HCT116 (cell line): ENCODE results near the gene SAMD9L. TPM values are rescaled to one million over a fixed set of nuclear protein-coding genes. Genes with fewer than 3 reads are reported as not detected.

ENCODE experiments used
- ATAC-seq: fragments of 200-7000 bp; cut with Tn5 transposase; 2 replicates; pipeline ENCODE4 v1.9.1; 2020; ENCODE audit warnings: mild to moderate bottlenecking, moderate library complexity
- BruUV-seq: library from RNA; stranded (reverse); fragments of 400-500 nt; replicated peaks from 2 replicates; lab custom pipeline; 2021; lab: Mats Ljungman, UMichigan
- CTCF ChIA-PET: fragments of 300-600 bp; sonication (Branson Sonifier 250); formaldehyde crosslinking; loops from one replicate; lab custom pipeline; 2021; ENCODE audit warnings: antibody characterized with exemption; lab: Charles Lee
- POLR2A ChIA-PET: fragments of 300-600, 350-600 bp; sonication (Branson Sonifier 250); formaldehyde crosslinking; loops from one replicate; lab custom pipeline; 2021; ENCODE audit warnings: antibody characterized with exemption; lab: Charles Lee
- RAD21 ChIA-PET, 2 experiments: fragments of 300-600 bp; sonication (Branson Sonifier 250); formaldehyde crosslinking; loops; one replicate each; lab custom pipeline; 2023; ENCODE audit warnings: low total read pairs in 2 of 2; ENCODE audit not compliant: uncharacterized antibody in 2 of 2, unreplicated experiment in 2 of 2, low non-redundant PET in 1 of 2; lab: Charles Lee
- DNase-seq: peaks from one replicate; pipeline ENCODE4 v3.0.0-alpha.2; 2010; ENCODE audit warnings: low read depth, low spot score
- H2AFZ ChIP-seq: fragments of 200-600 bp; shearing (Covaris generic), sonication (generic); 2 replicates; pipeline ENCODE4 v1.6.1; 2017; ENCODE audit warnings: low read depth, mixed run types, mixed read lengths, antibody characterized with exemption, low read length; ENCODE audit not compliant: poor library complexity, severe bottlenecking
- H3K27ac ChIP-seq: 2 replicates; pipeline ENCODE4 v1.5.1; 2012; ENCODE audit warnings: low read depth, low read length
- H3K27me3 ChIP-seq: fragments of 200-600 bp; sonication (generic); 2 replicates; pipeline ENCODE4 v1.6.1; 2016; ENCODE audit warnings: mixed run types, low read length, mixed read lengths; ENCODE audit not compliant: insufficient read depth
- H3K36me3 ChIP-seq, 2 experiments: fragments of 200-500 bp in 1 of 2; fragments of 200-600 bp in 1 of 2; sonication (Bioruptor generic) in 1 of 2; sonication (generic) in 1 of 2; 2 replicates each; pipeline versions ENCODE4 v1.5.1 to v1.6.1; 2014 to 2016; ENCODE audit warnings: low read length in 2 of 2, inconsistent platforms in 1 of 2, mixed read lengths in 1 of 2, mixed run types in 1 of 2; ENCODE audit not compliant: insufficient read depth in 2 of 2, control insufficient read depth in 1 of 2
- H3K4me1 ChIP-seq, 2 experiments: fragments of 200-600 bp in 1 of 2; sonication (generic) in 1 of 2; 2 replicates each; pipeline versions ENCODE4 v1.5.1 to v1.6.1; 2012 to 2017; ENCODE audit warnings: low read length in 2 of 2, inconsistent platforms in 1 of 2, mild to moderate bottlenecking in 1 of 2, mixed read lengths in 1 of 2, mixed run types in 1 of 2, moderate library complexity in 1 of 2; ENCODE audit not compliant: insufficient read depth in 2 of 2, control insufficient read depth in 1 of 2
- H3K4me2 ChIP-seq: fragments of 200-600 bp; sonication (generic); 2 replicates; pipeline ENCODE4 v1.6.1; 2017; ENCODE audit warnings: mixed run types, low read length, mixed read lengths
- H3K4me3 ChIP-seq, 2 experiments: fragments of 200-600 bp in 1 of 2; sonication (generic) in 1 of 2; replicated peaks in 1 of 2; 2 replicates each; pipeline ENCODE4 v1.5.1; 2011 to 2016; ENCODE audit warnings: low read length in 2 of 2, control low read depth in 1 of 2, low read depth in 1 of 2, mild to moderate bottlenecking in 1 of 2, mixed read lengths in 1 of 2, mixed run types in 1 of 2
- H3K79me2 ChIP-seq: fragments of 200-600 bp; sonication (generic); 2 replicates; pipeline ENCODE4 v1.6.1; 2017; ENCODE audit warnings: mild to moderate bottlenecking, mixed run types, low read length, moderate library complexity, mixed read lengths; ENCODE audit not compliant: insufficient read depth
- H3K9ac ChIP-seq: fragments of 200-600 bp; sonication (generic); 2 replicates; pipeline ENCODE4 v1.6.1; 2016; ENCODE audit warnings: low read length, mixed read lengths
- H3K9me2 ChIP-seq: fragments of 200-600 bp; sonication (generic), shearing (Covaris generic); 2 replicates; pipeline ENCODE4 v1.6.1; 2017; ENCODE audit warnings: mixed run types, mild to moderate bottlenecking, moderate library complexity; ENCODE audit not compliant: insufficient read depth
- H3K9me3 ChIP-seq, 2 experiments: fragments of 200-500 bp in 1 of 2; fragments of 200-600 bp in 1 of 2; sonication (Bioruptor generic) in 1 of 2; sonication (generic) in 1 of 2; 2 replicates each; pipeline ENCODE4 v1.6.1; 2014 to 2017; ENCODE audit warnings: low read length in 2 of 2, mixed read lengths in 2 of 2, inconsistent platforms in 1 of 2, low read depth in 1 of 2, mild to moderate bottlenecking in 1 of 2, mixed run types in 1 of 2, moderate library complexity in 1 of 2; ENCODE audit not compliant: control insufficient read depth in 1 of 2, insufficient read depth in 1 of 2
- H4K20me1 ChIP-seq: fragments of 200-600 bp; sonication (generic), shearing (Covaris generic); 2 replicates; pipeline ENCODE4 v1.6.1; 2017; ENCODE audit warnings: mixed run types, mild to moderate bottlenecking, moderate library complexity; ENCODE audit not compliant: insufficient read depth
- CBX3 ChIP-seq: IDR thresholded peaks from 2 replicates; pipeline ENCODE4 v1.6.1; 2012; ENCODE audit warnings: low read depth
- CEBPB ChIP-seq: IDR thresholded peaks from 2 replicates; pipeline ENCODE4 v1.6.1; 2012; ENCODE audit warnings: low read depth
- EGR1 ChIP-seq: IDR thresholded peaks from 2 replicates; pipeline ENCODE4 v1.6.1; 2012; ENCODE audit warnings: low read depth
- EZH2 ChIP-seq: fragments of 200-600 bp; sonication (generic); IDR thresholded peaks from 2 replicates; pipeline ENCODE4 v1.6.1; 2017; ENCODE audit warnings: antibody characterized with exemption, mixed run types
- JUND ChIP-seq: IDR thresholded peaks from 2 replicates; pipeline ENCODE4 v1.6.1; 2012
- POLR2AphosphoS5 ChIP-seq: IDR thresholded peaks from 2 replicates; pipeline ENCODE4 v1.6.1; 2011; ENCODE audit warnings: mild to moderate bottlenecking, low read depth, low read length, moderate library complexity
- RAD21 ChIP-seq: IDR thresholded peaks from 2 replicates; pipeline ENCODE4 v1.6.1; 2012; ENCODE audit warnings: low read depth, mild to moderate bottlenecking
- SIN3A ChIP-seq: IDR thresholded peaks from 2 replicates; pipeline ENCODE4 v1.6.1; 2012; ENCODE audit warnings: low read depth
- SP1 ChIP-seq: IDR thresholded peaks from 2 replicates; pipeline ENCODE4 v1.6.1; 2012; ENCODE audit warnings: low read depth
- SRF ChIP-seq: IDR thresholded peaks from 2 replicates; pipeline ENCODE4 v1.6.1; 2012; ENCODE audit warnings: low read depth
- TCF7L2 ChIP-seq: IDR thresholded peaks from 2 replicates; pipeline ENCODE4 v1.7.0; 2011; ENCODE audit warnings: borderline replicate concordance, inconsistent platforms; ENCODE audit not compliant: insufficient read depth, insufficient read length; ENCODE audit errors: extremely low read depth
- ZFX ChIP-seq: fragments of 450-650 bp; IDR thresholded peaks from 2 replicates; pipeline ENCODE4 v1.6.1; 2017
- ZNF274 ChIP-seq: fragments of 200-500 bp; sonication (Bioruptor generic); IDR thresholded peaks from 2 replicates; pipeline ENCODE4 v1.6.1; 2014; ENCODE audit warnings: mild to moderate bottlenecking, low read depth, low read length, inconsistent platforms
- intact Hi-C: fragments of 100-400 bp; cut with micrococcal nuclease; formaldehyde crosslinking; loops from 2 replicates; pipeline ENCODE4 v1.10.0; 2022
- total RNA-seq: library from RNA; stranded (reverse); gene quantifications from one replicate; pipeline ENCODE4 v1.2.1, GENCODE V29; 2021; ENCODE audit not compliant: unreplicated experiment
- TF ChIP-seq, protein P1 (sequence below): IDR thresholded peaks from 2 replicates; pipeline ENCODE4 v1.6.1; 2012
- TF ChIP-seq, protein P2 (sequence below): IDR thresholded peaks from 2 replicates; pipeline ENCODE4 v1.6.1; 2011; ENCODE audit warnings: mild to moderate bottlenecking, low read length, moderate library complexity; ENCODE audit not compliant: insufficient replicate concordance; ENCODE audit errors: extremely low read depth
- TF ChIP-seq, protein P3 (sequence below): IDR thresholded peaks from 2 replicates; pipeline ENCODE4 v1.6.1; 2012
- TF ChIP-seq, protein P4 (sequence below): IDR thresholded peaks from 2 replicates; pipeline ENCODE4 v1.6.1; 2012; ENCODE audit warnings: low read depth

Gene SAMD9L
- total RNA-seq, 1 experiment from 2014 or later = 0.15 TPM

DNA sequence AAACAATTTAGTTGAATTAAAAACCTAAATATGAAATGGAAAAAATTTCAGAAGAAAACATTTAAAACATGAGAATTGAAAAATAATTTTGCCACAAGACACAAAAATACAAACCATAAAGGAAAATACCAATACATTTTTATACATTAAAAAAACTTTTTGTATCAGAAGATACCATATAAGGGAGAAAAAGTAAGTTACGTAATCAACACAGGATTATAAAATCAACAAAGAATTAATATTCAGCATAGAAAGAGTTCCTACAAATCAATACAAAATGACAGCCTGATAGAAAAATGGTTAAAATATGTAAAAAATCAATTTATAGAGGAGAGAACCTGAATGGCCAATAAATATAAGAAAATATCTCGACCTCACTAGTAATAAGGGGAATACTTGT, 16.6 kb upstream of the SAMD9L start:
- DNase-seq (no peak), ATAC-seq (no peak)
- CTCF ChIA-PET = no interaction called here
- BruUV-seq = no TSS peak
- H3K9me3 ChIP-seq = no peaks in the 10 kb centered on the region
- no peaks in the 10 kb centered on the region for H3K79me2 ChIP-seq
- no peak overlapping the region for H3K4me2 ChIP-seq
- no peaks in the 10 kb centered on the region for H4K20me1 ChIP-seq
- no peaks in the 10 kb centered on the region for H3K4me1 ChIP-seq
- no peak overlapping the region for H3K4me3 ChIP-seq
- H3K36me3 ChIP-seq = no peaks in the 10 kb centered on the region
- H3K9ac ChIP-seq = no peak overlapping the region
- H3K9me2 ChIP-seq = no peaks in the 10 kb centered on the region
- no peak overlapping the region for H3K27ac ChIP-seq
- RAD21 ChIA-PET = no interaction called here
- no peaks in the 10 kb centered on the region for H3K27me3 ChIP-seq
- TF ChIP-seq ZFX = no peak
- POLR2A ChIA-PET = no interaction called here
- H2AFZ ChIP-seq = no peak overlapping the region
- intact Hi-C loops = no loop called here

DNA sequence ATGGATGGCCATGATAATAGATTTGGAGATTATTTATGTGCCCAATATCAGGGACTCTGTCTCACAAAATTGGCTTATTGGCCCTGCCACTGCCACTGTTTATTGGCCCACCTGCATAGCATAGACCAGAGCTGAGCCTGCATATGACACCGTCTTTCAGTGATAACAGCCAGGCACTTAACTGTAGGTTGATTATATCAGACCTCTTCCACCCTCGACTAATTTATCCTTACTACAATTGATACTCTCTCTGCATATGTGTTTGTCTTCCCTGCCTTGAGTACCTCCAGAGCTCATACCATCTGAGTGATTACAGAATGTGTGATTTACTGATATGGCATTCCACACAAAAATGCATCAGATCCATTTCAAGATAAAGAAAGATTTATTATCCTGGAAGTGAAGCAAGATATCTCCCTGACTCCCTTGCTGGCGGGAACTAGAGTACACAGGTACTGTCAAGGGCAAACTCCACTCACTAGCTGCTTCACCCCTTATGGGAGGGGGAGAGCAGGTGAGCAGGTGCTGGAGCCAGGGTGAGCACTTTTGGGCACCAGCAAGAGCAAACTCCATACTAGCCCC, 13.1 kb upstream of the SAMD9L start:
- Histone ChIP-seq H3K4me2 (no peak overlapping the region), H3K9me2 (no peaks in the 10 kb centered on the region), H2AFZ (no peak overlapping the region), H3K9ac (no peak overlapping the region), H3K4me1 (no peaks in the 10 kb centered on the region), H3K79me2 (no peaks in the 10 kb centered on the region), H3K27me3 (no peaks in the 10 kb centered on the region), H4K20me1 (no peaks in the 10 kb centered on the region), H3K27ac (no peak overlapping the region), H3K4me3 (no peak overlapping the region), H3K36me3 (no peaks in the 10 kb centered on the region), H3K9me3 (no peaks in the 10 kb centered on the region)
- DNase-seq = no peak
- TF ChIP-seq EGR1 = no peak
- no peak for TF ChIP-seq CBX3
- TF ChIP-seq SRF = no peak
- no peak for TF ChIP-seq TCF7L2
- no peak for TF ChIP-seq CEBPB
- TF ChIP-seq, protein P1, sequence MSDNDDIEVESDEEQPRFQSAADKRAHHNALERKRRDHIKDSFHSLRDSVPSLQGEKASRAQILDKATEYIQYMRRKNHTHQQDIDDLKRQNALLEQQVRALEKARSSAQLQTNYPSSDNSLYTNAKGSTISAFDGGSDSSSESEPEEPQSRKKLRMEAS = no peak
- TF ChIP-seq, protein P2, sequence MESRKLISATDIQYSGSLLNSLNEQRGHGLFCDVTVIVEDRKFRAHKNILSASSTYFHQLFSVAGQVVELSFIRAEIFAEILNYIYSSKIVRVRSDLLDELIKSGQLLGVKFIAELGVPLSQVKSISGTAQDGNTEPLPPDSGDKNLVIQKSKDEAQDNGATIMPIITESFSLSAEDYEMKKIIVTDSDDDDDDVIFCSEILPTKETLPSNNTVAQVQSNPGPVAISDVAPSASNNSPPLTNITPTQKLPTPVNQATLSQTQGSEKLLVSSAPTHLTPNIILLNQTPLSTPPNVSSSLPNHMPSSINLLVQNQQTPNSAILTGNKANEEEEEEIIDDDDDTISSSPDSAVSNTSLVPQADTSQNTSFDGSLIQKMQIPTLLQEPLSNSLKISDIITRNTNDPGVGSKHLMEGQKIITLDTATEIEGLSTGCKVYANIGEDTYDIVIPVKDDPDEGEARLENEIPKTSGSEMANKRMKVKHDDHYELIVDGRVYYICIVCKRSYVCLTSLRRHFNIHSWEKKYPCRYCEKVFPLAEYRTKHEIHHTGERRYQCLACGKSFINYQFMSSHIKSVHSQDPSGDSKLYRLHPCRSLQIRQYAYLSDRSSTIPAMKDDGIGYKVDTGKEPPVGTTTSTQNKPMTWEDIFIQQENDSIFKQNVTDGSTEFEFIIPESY = no peak
- TF ChIP-seq RAD21 = no peak
- no peak for TF ChIP-seq ZNF274
- TF ChIP-seq, protein P3, sequence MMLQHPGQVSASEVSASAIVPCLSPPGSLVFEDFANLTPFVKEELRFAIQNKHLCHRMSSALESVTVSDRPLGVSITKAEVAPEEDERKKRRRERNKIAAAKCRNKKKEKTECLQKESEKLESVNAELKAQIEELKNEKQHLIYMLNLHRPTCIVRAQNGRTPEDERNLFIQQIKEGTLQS = no peak
- no peak for TF ChIP-seq SP1
- no peak for TF ChIP-seq JUND
- no peak for TF ChIP-seq POLR2AphosphoS5
- no peak for TF ChIP-seq EZH2
- no peak for TF ChIP-seq SIN3A
- TF ChIP-seq, protein P4, sequence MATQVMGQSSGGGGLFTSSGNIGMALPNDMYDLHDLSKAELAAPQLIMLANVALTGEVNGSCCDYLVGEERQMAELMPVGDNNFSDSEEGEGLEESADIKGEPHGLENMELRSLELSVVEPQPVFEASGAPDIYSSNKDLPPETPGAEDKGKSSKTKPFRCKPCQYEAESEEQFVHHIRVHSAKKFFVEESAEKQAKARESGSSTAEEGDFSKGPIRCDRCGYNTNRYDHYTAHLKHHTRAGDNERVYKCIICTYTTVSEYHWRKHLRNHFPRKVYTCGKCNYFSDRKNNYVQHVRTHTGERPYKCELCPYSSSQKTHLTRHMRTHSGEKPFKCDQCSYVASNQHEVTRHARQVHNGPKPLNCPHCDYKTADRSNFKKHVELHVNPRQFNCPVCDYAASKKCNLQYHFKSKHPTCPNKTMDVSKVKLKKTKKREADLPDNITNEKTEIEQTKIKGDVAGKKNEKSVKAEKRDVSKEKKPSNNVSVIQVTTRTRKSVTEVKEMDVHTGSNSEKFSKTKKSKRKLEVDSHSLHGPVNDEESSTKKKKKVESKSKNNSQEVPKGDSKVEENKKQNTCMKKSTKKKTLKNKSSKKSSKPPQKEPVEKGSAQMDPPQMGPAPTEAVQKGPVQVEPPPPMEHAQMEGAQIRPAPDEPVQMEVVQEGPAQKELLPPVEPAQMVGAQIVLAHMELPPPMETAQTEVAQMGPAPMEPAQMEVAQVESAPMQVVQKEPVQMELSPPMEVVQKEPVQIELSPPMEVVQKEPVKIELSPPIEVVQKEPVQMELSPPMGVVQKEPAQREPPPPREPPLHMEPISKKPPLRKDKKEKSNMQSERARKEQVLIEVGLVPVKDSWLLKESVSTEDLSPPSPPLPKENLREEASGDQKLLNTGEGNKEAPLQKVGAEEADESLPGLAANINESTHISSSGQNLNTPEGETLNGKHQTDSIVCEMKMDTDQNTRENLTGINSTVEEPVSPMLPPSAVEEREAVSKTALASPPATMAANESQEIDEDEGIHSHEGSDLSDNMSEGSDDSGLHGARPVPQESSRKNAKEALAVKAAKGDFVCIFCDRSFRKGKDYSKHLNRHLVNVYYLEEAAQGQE = no peak
- intact Hi-C loops = no loop called here
- no TSS peak for BruUV-seq
- RAD21 ChIA-PET = no interaction called here
- POLR2A ChIA-PET = no interaction called here
- no peak for ATAC-seq
- CTCF ChIA-PET = no interaction called here
